ENCODE results near the gene DHRS3.

GRCh38 chr1:12583484-12583883 is 34.5 kb downstream of the DHRS3 start:
- TF ChIP-seq ZNF274 (IDR thresholded peaks at IDR 0.05; ENCODE audit: low read depth, low read length): no peak
- no peak for TF ChIP-seq SUZ12 (IDR thresholded peaks at IDR 0.05; ENCODE audit: extremely low read depth, insufficient read depth, insufficient read length)
- no peak for TF ChIP-seq YY1 (IDR thresholded peaks at IDR 0.05; ENCODE audit: insufficient read depth, insufficient read length)
